ENCODE data around the gene SERPINA5. TPM values are rescaled to one million over a fixed set of nuclear protein-coding genes. Genes with fewer than 3 reads are reported as not detected.

The SERPINA5 gene
- total RNA-seq, 1 experiment from 2014 or later = not detected

DNA sequence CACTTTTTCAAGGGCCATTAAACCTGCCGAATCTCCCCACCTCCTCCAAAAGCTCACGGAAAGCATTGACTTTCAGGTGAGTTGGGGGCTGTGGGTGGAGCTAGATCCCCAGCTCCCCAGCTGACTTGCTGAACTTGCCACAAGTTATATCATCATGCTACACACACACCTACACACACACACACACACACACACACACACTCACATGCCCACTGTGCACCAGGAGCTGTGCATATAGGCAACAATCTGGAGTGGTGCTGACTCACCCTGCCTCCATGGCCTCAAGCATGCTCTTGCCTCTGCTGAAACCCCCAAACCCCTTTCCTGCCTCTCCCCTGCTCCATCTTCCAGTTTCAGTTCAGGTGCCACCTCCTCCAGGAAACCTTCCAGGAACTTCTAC lies 57.1 kb downstream of the SERPINA5 start:
- no peak for TF ChIP-seq EZH2 (IDR thresholded peaks at IDR 0.05; ENCODE audit: low read depth)
- TF ChIP-seq CTCF (conservative IDR thresholded peaks at IDR 0.05) = no peak
- H3F3A ChIP-seq (ENCODE audit: insufficient read depth, low read depth) = no peaks in the 10 kb centered on the region
- H3K4me1 ChIP-seq (replicated peaks; ENCODE audit: insufficient read depth) = no peaks in the 10 kb centered on the region
- H3K27me3 ChIP-seq (ENCODE audit: insufficient read depth, low read depth) = no peaks in the 10 kb centered on the region
- intact Hi-C loops (cut with micrococcal nuclease; ENCODE audit: unreplicated experiment) = no loop called here
- POLR2A ChIA-PET (ENCODE audit: unreplicated experiment) = no interaction called here
- no peaks in the 10 kb centered on the region for H3K79me2 ChIP-seq (ENCODE audit: low read depth)
- no peak for DNase-seq
- H3K36me3 ChIP-seq (ENCODE audit: low read depth) = no peaks in the 10 kb centered on the region
- no peak overlapping the region for H3K27ac ChIP-seq
- no peaks in the 10 kb centered on the region for H3K9me3 ChIP-seq (ENCODE audit: insufficient read depth, low read depth)
- no TSS peak for BruUV-seq (replicated peaks)
- H3K4me3 ChIP-seq = no peak overlapping the region
- CTCF ChIA-PET = no interaction called here
- H2AFZ ChIP-seq = no peak overlapping the region
- no peaks in the 10 kb centered on the region for H4K20me1 ChIP-seq (ENCODE audit: insufficient read depth)
- no peaks in the 10 kb centered on the region for H3K9me2 ChIP-seq (ENCODE audit: insufficient read depth)
- H3K4me2 ChIP-seq = no peak overlapping the region

DNA sequence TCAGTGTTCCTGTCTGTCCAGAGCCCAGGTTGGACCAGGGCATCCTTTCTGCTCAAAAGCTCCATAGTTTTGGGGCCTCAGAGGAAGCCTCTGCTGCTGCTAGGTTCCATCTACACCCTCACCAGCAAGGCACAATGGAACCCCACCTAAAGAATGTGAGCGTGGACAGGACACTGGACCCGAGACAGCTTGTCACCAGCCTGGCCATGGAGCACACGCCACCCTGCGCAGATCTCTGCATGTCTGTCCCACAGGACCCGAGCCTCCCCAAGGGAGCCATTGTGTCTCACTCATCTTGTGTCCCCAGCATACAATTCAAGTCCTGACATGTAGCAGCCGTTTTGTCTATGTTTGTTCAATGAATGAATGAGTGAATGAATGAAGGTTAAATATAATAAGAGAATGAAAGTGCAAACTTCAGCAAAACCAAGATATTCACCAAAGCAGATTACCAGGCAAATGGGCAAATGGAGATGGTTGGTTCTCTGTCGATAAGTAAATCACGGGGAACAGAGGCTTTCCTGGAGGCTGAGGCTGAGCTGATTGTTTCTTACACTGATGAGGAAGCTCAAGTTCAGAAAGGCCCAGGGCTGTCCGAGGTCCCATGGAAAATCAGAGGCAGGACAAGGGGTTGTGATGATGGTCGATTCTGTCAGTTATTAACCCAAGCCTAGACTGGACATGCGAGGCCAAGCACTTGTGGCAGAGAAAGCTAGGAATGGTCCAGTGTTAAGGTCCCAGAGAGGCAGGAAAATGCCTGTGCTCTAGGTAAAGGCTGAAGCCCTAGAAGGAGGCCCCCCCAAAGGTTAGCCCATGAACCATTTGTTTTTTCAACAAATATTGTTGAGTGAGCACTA lies 58.0 kb downstream of the SERPINA5 start:
- Histone ChIP-seq H3K36me3 (ENCODE audit: low read depth) (no peaks in the 10 kb centered on the region), H3K4me3 (no peak overlapping the region), H3K9me2 (ENCODE audit: insufficient read depth) (no peaks in the 10 kb centered on the region), H3K79me2 (ENCODE audit: low read depth) (no peaks in the 10 kb centered on the region), H3F3A (ENCODE audit: insufficient read depth, low read depth) (no peaks in the 10 kb centered on the region), H3K9me3 (ENCODE audit: insufficient read depth, low read depth) (no peaks in the 10 kb centered on the region), H3K27me3 (ENCODE audit: insufficient read depth, low read depth) (no peaks in the 10 kb centered on the region), H3K4me2 (no peak overlapping the region), H3K4me1 (replicated peaks; ENCODE audit: insufficient read depth) (no peaks in the 10 kb centered on the region), H4K20me1 (ENCODE audit: insufficient read depth) (no peaks in the 10 kb centered on the region), H2AFZ (no peak overlapping the region), H3K27ac (no peak overlapping the region)
- CTCF ChIA-PET = no interaction called here
- POLR2A ChIA-PET (ENCODE audit: unreplicated experiment) = no interaction called here
- BruUV-seq (replicated peaks) = no TSS peak
- intact Hi-C loops (cut with micrococcal nuclease; ENCODE audit: unreplicated experiment) = no loop called here
- DNase-seq = no peak
- no peak for TF ChIP-seq EZH2 (IDR thresholded peaks at IDR 0.05; ENCODE audit: low read depth)

DNA sequence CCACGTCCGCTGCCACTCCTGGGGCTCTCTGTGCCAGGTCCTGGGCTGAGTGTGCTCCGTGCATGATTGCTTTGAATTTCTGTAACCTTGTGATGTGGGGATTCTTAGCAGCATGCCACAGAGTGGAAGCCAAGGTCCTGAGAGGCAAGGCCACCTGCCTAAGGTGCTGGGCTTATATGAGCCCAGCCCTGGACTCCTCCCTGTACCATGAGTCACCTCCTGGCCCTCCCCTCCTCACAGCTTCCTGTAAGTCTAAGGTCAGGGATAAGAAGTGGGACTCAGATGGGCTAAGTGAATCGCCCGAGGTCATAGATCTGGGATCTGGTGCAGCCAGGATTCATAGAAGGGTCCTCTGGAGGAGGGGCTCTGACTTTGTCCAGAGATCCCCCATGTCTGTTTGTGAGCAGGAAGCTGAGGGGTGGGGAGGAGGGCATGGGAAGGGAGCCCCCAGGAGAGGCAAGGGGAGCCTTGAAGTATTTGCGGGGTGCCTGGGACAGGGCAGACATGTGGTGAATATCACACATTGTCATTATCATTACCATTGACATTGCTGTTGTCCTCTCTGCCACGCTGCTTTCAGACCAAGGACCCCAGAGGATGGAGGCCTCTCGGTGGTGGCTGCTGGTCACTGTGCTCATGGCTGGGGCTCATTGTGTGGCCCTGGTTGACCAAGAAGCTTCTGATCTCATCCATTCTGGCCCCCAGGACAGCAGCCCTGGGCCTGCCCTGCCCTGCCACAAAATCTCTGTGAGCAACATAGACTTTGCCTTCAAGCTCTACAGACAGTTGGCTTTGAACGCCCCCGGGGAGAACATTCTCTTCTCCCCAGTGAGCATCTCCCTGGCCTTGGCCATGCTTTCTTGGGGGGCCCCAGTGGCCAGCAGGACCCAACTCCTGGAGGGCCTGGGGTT lies 59.8 kb downstream of the SERPINA5 start:
- DNase-seq = no peak
- no peaks in the 10 kb centered on the region for H4K20me1 ChIP-seq (ENCODE audit: insufficient read depth)
- POLR2A ChIA-PET (ENCODE audit: unreplicated experiment) = no interaction called here
- CTCF ChIA-PET = no interaction called here
- no peak overlapping the region for H3K4me2 ChIP-seq
- no peaks in the 10 kb centered on the region for H3F3A ChIP-seq (ENCODE audit: insufficient read depth, low read depth)
- no peaks in the 10 kb centered on the region for H3K4me1 ChIP-seq (replicated peaks; ENCODE audit: insufficient read depth)
- H2AFZ ChIP-seq = no peak overlapping the region
- intact Hi-C loops (cut with micrococcal nuclease; ENCODE audit: unreplicated experiment) = no loop called here
- TF ChIP-seq CTCF (conservative IDR thresholded peaks at IDR 0.05) = no peak
- no peak for TF ChIP-seq EZH2 (IDR thresholded peaks at IDR 0.05; ENCODE audit: low read depth)
- no peak overlapping the region for H3K27ac ChIP-seq
- H3K4me3 ChIP-seq = no peak overlapping the region
- no peaks in the 10 kb centered on the region for H3K9me3 ChIP-seq (ENCODE audit: insufficient read depth, low read depth)
- H3K9me2 ChIP-seq (ENCODE audit: insufficient read depth) = no peaks in the 10 kb centered on the region
- BruUV-seq (replicated peaks) = no TSS peak
- no peaks in the 10 kb centered on the region for H3K36me3 ChIP-seq (ENCODE audit: low read depth)
- H3K27me3 ChIP-seq (ENCODE audit: insufficient read depth, low read depth) = no peaks in the 10 kb centered on the region
- no peaks in the 10 kb centered on the region for H3K79me2 ChIP-seq (ENCODE audit: low read depth)

Measured in PC-9 (cell line).